Lower leg skin (tissue), 4 donors: ENCODE measurements around the gene CPEB2. TPM values are rescaled to one million over a fixed set of nuclear protein-coding genes. Genes with fewer than 3 reads are reported as not detected.

ENCODE experiments used
- DNase-seq, 2 donors: peaks; one replicate each; pipeline ENCODE4 v3.0.0-alpha.2; 2019; ENCODE audit warnings: low spot score in 2 of 2
- H3K4me3 ChIP-seq: fragments of 200-600 bp; sonication (generic); 2 replicates; pipeline ENCODE4 v1.5.1; 2017; ENCODE audit warnings: mild to moderate bottlenecking, low read depth; ENCODE audit not compliant: poor library complexity, severe bottlenecking
- CTCF ChIP-seq, 3 donors: fragments of 450-650 bp; IDR thresholded peaks; one replicate each; pipeline ENCODE4 v1.5.1; 2016; ENCODE audit warnings: antibody characterized with exemption in 3 of 3, mild to moderate bottlenecking in 3 of 3, moderate library complexity in 2 of 3
- POLR2A ChIP-seq, 2 donors: fragments of 450-650 bp; IDR thresholded peaks; one replicate each; pipeline ENCODE4 v1.6.1; 2016 to 2017; ENCODE audit warnings: antibody characterized with exemption in 2 of 2, mild to moderate bottlenecking in 1 of 2, moderate library complexity in 1 of 2
- WGBS, 2 donors: methylation state at CpG; one replicate each; pipeline ENCODE4 v1.1.5; 2018; 5-methylcytosine and 5-hydroxymethylcytosine counted together
- intact Hi-C: fragments of 100-400 bp; cut with DNase I; formaldehyde crosslinking; loops from one replicate; pipeline ENCODE4 v1.15.0; 2023; ENCODE audit warnings: low total_unique reads
- total RNA-seq, 4 donors: library from RNA; depleted of rRNA; stranded (reverse); fragments of >200 nt; gene quantifications; one replicate each; pipeline ENCODE4 v1.1.0, GENCODE V29; 2016

The CPEB2 gene
- total RNA-seq, 4 donors from 2014 or later: 45.3 to 61.1 (median 52.8) TPM

- intact Hi-C loops: no loop called here
- WGBS, 2 donors: 76 to 77% methylated on average over 2 of the region's 2 CpGs
- H3K4me3 ChIP-seq: no peak overlapping the region
- DNase-seq: no peak
- TF ChIP-seq CTCF (IDR thresholded peaks at IDR 0.05): no peak
- no peak for TF ChIP-seq POLR2A (IDR thresholded peaks at IDR 0.05)
Measured at GRCh38 chr4:15021946-15022345, 19.7 kb downstream of the CPEB2 start.

GRCh38 chr4:15024386-15024785, 22.1 kb downstream of the CPEB2 start:
- 0% methylated on average over 1 of the region's 1 CpG for WGBS, 2 donors
- no peak for TF ChIP-seq POLR2A (IDR thresholded peaks at IDR 0.05)
- TF ChIP-seq CTCF (IDR thresholded peaks at IDR 0.05): no peak
- intact Hi-C loops: no loop called here

GRCh38 chr4:15025693-15026092, 23.4 kb downstream of the CPEB2 start:
- DNase-seq: no peak
- TF ChIP-seq POLR2A (IDR thresholded peaks at IDR 0.05) (no peak), CTCF (IDR thresholded peaks at IDR 0.05) (no peak)
- H3K4me3 ChIP-seq: no peak overlapping the region
- intact Hi-C loops: no loop called here
- WGBS, 2 donors: 94 to 96% methylated on average over 5 of the region's 5 CpGs

More at GRCh38 chr4:15024386-15024785, 22.1 kb downstream of the CPEB2 start:
- H3K4me3 ChIP-seq: no peak overlapping the region
- no peak for DNase-seq

- TF ChIP-seq POLR2A (IDR thresholded peaks at IDR 0.05) (no peak), CTCF (IDR thresholded peaks at IDR 0.05) (no peak)
Measured at GRCh38 chr4:15027921-15028435, 25.7 kb downstream of the CPEB2 start.

GRCh38 chr4:15031197-15031596, 28.9 kb downstream of the CPEB2 start:
- WGBS, 2 donors: 60 to 61% methylated on average over 2 of the region's 2 CpGs
- intact Hi-C loops: no loop called here
- DNase-seq: no peak
- TF ChIP-seq POLR2A (IDR thresholded peaks at IDR 0.05): no peak
- TF ChIP-seq CTCF (IDR thresholded peaks at IDR 0.05): no peak
- H3K4me3 ChIP-seq: no peak overlapping the region

More at GRCh38 chr4:15027921-15028435, 25.7 kb downstream of the CPEB2 start:
- 89 to 100% methylated on average over 1 of the region's 1 CpG for WGBS, 2 donors
- intact Hi-C loops: no loop called here
- no peak for DNase-seq
- no peak overlapping the region for H3K4me3 ChIP-seq
